ENCODE results near the gene CARS2. TPM values are rescaled to one million over a fixed set of nuclear protein-coding genes. Genes with fewer than 3 reads are reported as not detected.

Gene CARS2
- total RNA-seq, 2 donors from 2014 or later: 43.0 to 82.6 TPM

DNA sequence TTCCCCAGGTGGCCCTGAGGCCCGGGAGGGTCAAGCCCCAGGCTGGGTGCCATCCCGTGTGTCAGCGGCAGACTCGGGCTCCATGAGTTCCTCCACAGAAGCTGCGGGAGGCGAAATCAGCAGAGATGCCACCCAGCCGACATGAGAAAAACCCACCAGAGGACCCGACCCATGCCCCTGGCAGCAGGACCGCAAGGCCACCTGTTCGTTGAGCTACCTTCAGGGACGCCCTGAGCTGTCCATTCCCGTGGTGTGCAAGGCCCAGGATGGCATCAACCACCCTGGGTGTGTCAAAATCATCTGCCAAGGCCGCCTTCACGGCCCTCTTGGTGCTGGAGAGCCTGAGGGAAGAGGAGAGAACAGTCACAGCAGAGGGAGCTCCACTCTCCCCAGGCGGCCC, 60.2 kb downstream of the CARS2 start:
- Histone ChIP-seq H3K9ac (ENCODE audit: low read depth in 2 of 2, low read length in 2 of 2) (no peak overlapping the region), H3K36me3 (no peaks in the 10 kb centered on the region), H3K27ac (no peak overlapping the region), H3K4me3 (no peak overlapping the region), H3K9me3 (no peaks in the 10 kb centered on the region), H3K27me3 (no peaks in the 10 kb centered on the region), H3K4me1 (no peaks in the 10 kb centered on the region)
- TF ChIP-seq, protein P1, sequence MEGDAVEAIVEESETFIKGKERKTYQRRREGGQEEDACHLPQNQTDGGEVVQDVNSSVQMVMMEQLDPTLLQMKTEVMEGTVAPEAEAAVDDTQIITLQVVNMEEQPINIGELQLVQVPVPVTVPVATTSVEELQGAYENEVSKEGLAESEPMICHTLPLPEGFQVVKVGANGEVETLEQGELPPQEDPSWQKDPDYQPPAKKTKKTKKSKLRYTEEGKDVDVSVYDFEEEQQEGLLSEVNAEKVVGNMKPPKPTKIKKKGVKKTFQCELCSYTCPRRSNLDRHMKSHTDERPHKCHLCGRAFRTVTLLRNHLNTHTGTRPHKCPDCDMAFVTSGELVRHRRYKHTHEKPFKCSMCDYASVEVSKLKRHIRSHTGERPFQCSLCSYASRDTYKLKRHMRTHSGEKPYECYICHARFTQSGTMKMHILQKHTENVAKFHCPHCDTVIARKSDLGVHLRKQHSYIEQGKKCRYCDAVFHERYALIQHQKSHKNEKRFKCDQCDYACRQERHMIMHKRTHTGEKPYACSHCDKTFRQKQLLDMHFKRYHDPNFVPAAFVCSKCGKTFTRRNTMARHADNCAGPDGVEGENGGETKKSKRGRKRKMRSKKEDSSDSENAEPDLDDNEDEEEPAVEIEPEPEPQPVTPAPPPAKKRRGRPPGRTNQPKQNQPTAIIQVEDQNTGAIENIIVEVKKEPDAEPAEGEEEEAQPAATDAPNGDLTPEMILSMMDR (IDR thresholded peaks at IDR 0.05): no peak
- intact Hi-C loops (cut with DNase I): no loop called here
- DNase-seq: no peak

DNA sequence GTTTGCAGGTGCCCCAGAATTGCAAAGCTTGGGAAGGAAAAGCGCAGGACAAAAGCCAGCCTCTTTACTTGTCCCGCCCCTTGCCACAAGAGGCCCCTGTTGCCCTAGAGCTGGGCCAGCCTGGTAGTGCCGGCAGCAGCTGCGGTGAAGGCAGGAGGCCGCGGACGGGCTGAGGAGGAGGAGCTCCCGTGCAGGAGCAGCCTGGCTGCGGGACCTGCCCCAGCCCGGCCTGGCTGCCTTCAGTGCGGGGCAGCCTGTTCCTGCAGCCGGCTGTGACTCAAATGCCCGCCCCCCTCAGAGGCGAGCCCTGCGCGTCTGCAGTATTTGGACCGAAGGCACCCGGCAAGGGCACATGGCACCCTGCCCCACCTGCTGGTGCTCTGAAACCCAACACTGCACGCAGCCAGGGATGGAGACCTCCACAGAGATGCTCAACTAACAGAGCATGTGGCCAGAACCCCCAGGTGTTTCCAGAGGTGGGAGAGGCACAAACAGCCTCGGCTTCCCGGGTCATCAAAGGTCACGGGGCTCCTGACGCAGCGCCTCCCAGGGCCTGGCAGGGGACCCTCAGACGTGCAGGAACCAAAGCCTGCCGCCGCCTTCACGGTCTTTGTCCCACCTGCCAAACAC, 60.9 kb downstream of the CARS2 start:
- peak; percentile 41 for DNase-seq
- no peaks in the 10 kb centered on the region for H3K4me1 ChIP-seq
- TF ChIP-seq, protein P1 (IDR thresholded peaks at IDR 0.05): peak; percentile 18
- no peaks in the 10 kb centered on the region for H3K36me3 ChIP-seq
- H3K9ac ChIP-seq (ENCODE audit: low read depth in 2 of 2, low read length in 2 of 2): no peak overlapping the region
- no peaks in the 10 kb centered on the region for H3K27me3 ChIP-seq
- H3K9me3 ChIP-seq: no peaks in the 10 kb centered on the region
- intact Hi-C loops (cut with DNase I): no loop called here
- H3K4me3 ChIP-seq: no peak overlapping the region
- H3K27ac ChIP-seq: no peak overlapping the region

DNA sequence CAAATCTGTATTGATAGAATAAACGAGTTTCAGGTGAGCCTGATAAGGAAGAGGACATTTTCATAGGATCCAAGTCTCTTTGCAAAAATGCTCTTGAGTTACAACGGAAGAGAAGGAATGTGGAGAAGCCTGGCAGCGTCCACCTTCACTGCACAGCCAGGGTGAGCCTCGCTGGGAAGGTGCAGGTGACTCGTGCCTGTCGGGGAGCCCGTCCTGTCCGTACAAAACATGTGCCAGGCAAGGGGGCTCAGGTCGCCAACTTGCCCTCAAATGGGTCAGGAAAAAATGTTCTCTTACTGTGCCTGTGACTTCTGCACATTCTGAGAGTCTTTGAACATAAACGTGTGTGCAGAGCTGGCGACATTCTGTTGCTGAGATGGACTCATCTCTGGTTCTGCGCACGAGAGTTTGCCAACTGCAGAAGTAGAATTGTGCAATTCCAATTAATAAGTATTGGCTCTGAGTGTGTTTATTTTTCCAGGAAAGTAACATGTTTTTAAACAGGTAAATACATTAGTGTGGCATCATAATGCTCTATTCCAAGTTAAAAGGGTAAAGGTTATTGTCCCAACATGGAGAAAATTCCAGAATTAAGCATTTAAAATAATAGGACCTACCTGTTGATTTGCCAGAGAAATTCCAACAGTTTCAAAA, 62.0 kb downstream of the CARS2 start:
- no peak overlapping the region for H3K9ac ChIP-seq (ENCODE audit: low read depth in 2 of 2, low read length in 2 of 2)
- H3K4me3 ChIP-seq: no peak overlapping the region
- H3K27me3 ChIP-seq: no peaks in the 10 kb centered on the region
- intact Hi-C loops (cut with DNase I): no loop called here
- no peak for DNase-seq
- TF ChIP-seq, protein P1 (IDR thresholded peaks at IDR 0.05): no peak
- no peaks in the 10 kb centered on the region for H3K4me1 ChIP-seq
- no peak overlapping the region for H3K27ac ChIP-seq
- no peaks in the 10 kb centered on the region for H3K36me3 ChIP-seq
- no peaks in the 10 kb centered on the region for H3K9me3 ChIP-seq

DNA sequence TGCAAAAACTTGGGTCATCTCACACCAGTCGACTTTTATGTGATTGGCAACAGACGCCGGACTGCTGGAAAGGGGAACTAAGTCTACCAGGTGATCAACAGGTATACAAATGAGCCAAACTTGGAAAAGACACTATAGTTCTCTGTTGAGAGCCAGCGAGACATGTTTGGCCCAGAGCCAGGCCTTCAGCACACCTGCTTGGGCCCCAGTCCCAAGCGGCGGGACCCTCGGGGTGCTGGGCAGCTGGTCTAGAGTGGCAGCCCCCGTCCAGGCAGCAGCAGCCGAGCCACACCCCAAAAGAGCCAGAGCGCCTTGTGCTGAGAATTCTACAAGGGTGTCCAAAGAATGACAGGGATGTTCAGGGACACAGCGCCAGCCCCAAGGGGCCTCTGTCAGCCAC, 62.6 kb downstream of the CARS2 start:
- Histone ChIP-seq H3K36me3 (no peaks in the 10 kb centered on the region), H3K27ac (no peak overlapping the region), H3K9ac (ENCODE audit: low read depth in 2 of 2, low read length in 2 of 2) (no peak overlapping the region), H3K9me3 (no peaks in the 10 kb centered on the region), H3K4me1 (no peaks in the 10 kb centered on the region), H3K27me3 (no peaks in the 10 kb centered on the region), H3K4me3 (no peak overlapping the region)
- TF ChIP-seq, protein P1 (IDR thresholded peaks at IDR 0.05): no peak
- DNase-seq: no peak
- intact Hi-C loops (cut with DNase I): no loop called here

DNA sequence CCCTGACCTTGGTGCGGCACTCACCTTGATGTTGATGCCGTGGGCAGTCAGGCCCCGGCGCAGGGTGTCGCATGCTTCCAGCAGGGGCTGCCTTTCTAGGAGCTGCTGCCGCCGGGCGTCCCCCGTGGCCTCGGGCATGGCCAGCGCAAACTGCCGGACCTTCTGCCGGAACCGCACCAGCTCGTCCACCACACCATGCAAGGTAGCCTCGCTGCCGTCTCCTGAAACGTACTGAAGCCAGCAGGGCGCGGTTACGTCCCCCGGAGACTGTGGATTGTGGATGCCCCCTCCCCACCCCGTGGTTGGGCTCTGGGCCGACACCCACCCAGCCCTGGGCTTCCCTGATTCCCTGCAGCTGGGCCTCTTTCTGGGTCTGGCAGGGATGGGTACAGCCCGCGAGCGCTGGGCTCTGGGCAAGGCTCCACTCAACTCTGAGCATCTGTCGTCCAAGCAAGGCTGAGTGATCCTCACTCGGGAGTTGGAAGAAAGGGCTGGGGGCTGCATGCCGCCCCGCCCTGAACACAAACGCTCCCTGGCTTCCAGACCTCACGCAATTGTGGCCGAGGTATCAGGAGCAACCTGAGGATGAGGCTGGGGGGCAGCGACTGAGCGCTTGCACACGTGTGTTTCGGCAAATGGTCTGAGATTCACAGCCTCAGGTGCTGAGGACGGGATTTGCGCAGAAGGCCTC, 63.5 kb downstream of the CARS2 start:
- no peak for DNase-seq
- H3K4me1 ChIP-seq: no peaks in the 10 kb centered on the region
- no peaks in the 10 kb centered on the region for H3K27me3 ChIP-seq
- intact Hi-C loops (cut with DNase I): no loop called here
- H3K9ac ChIP-seq (ENCODE audit: low read depth in 2 of 2, low read length in 2 of 2): no peak overlapping the region
- no peaks in the 10 kb centered on the region for H3K36me3 ChIP-seq
- TF ChIP-seq, protein P1 (IDR thresholded peaks at IDR 0.05): no peak
- no peaks in the 10 kb centered on the region for H3K9me3 ChIP-seq
- H3K27ac ChIP-seq: no peak overlapping the region
- no peak overlapping the region for H3K4me3 ChIP-seq

Measured in colonic mucosa (tissue), 4 donors.